NCI-H2227 (cell line): ENCODE results near the gene BCAR3.

Experiments
- DNase-seq: peaks from one replicate; lab custom pipeline; 2025; ENCODE audit not compliant: unreplicated experiment; lab: John Stamatoyannopoulos, UW

Gene BCAR3

GRCh38 chr1:93579891-93580290 is 101.7 kb downstream of the BCAR3 start:
- no peak for DNase-seq

GRCh38 chr1:93578911-93579825 is 102.5 kb downstream of the BCAR3 start:
- no peak for DNase-seq

- no peak for DNase-seq
Observed at GRCh38 chr1:93578433-93578830, 103.2 kb downstream of the BCAR3 start.

GRCh38 chr1:93577536-93578432 is 103.9 kb downstream of the BCAR3 start:
- no peak for DNase-seq

GRCh38 chr1:93576746-93577145 is 104.9 kb downstream of the BCAR3 start:
- DNase-seq, result no peak

- peak; percentile 92 for DNase-seq
Observed at GRCh38 chr1:93576346-93576745, 105.3 kb downstream of the BCAR3 start.

GRCh38 chr1:93575621-93576284 is 105.9 kb downstream of the BCAR3 start:
- DNase-seq, result peak; percentile 69

GRCh38 chr1:93574991-93575390 is 106.6 kb downstream of the BCAR3 start:
- no peak for DNase-seq

- no peak for DNase-seq
Observed at GRCh38 chr1:93574511-93574910, 107.1 kb downstream of the BCAR3 start.

GRCh38 chr1:93573940-93574469 is 107.6 kb downstream of the BCAR3 start:
- DNase-seq, result no peak

GRCh38 chr1:93571623-93572310 is 109.9 kb downstream of the BCAR3 start:
- no peak for DNase-seq

- DNase-seq, result no peak
Observed at GRCh38 chr1:93569489-93569888, 112.1 kb downstream of the BCAR3 start.

GRCh38 chr1:93567255-93567918 is 114.2 kb downstream of the BCAR3 start:
- no peak for DNase-seq

GRCh38 chr1:93566227-93566626 is 115.4 kb downstream of the BCAR3 start:
- DNase-seq, result no peak

- no peak for DNase-seq
Observed at GRCh38 chr1:93565496-93566206, 116.0 kb downstream of the BCAR3 start.

- DNase-seq, result no peak
Observed at GRCh38 chr1:93559695-93560094, 121.9 kb downstream of the BCAR3 start.

GRCh38 chr1:93559045-93559444 is 122.6 kb downstream of the BCAR3 start:
- DNase-seq, result no peak

GRCh38 chr1:93556291-93556690 is 125.3 kb downstream of the BCAR3 start:
- DNase-seq, result peak; percentile 48
